Astrocyte (in vitro differentiated cells and primary cell): ENCODE measurements around the gene TRIM16. TPM values are rescaled to one million over a fixed set of nuclear protein-coding genes. Genes with fewer than 3 reads are reported as not detected.
A peak's percentile ranks its signal among the peaks of the same experiment; 100 is the strongest.

Experiments
- DNase-seq: peaks from one replicate; pipeline ENCODE4 v3.0.0-alpha.2; 2010; ENCODE audit warnings: low read depth
- FAIRE-seq: peaks from 2 replicates; lab custom pipeline; 2011; peaks lifted over from hg19 to GRCh38; lab: Jason Lieb, UNC
- H2AFZ ChIP-seq: 2 replicates; pipeline ENCODE4 v1.6.0; 2012; ENCODE audit warnings: low read depth, low read length, inconsistent platforms
- H3K27ac ChIP-seq: 2 replicates; pipeline ENCODE4 v1.5.1; 2011; ENCODE audit warnings: low read depth, low read length, inconsistent platforms
- H3K27me3 ChIP-seq: 2 replicates; pipeline ENCODE4 v1.6.0; 2011; ENCODE audit warnings: low read length, inconsistent platforms; ENCODE audit not compliant: insufficient read depth
- H3K36me3 ChIP-seq: 2 replicates; pipeline ENCODE4 v1.5.1; 2011; ENCODE audit warnings: low read length, inconsistent platforms; ENCODE audit not compliant: insufficient read depth
- H3K4me1 ChIP-seq: 2 replicates; pipeline ENCODE4 v1.5.1; 2011; ENCODE audit warnings: low read length, inconsistent platforms; ENCODE audit not compliant: insufficient read depth
- H3K4me2 ChIP-seq: 2 replicates; pipeline ENCODE4 v1.6.0; 2012; ENCODE audit warnings: low read length, inconsistent platforms
- H3K4me3 ChIP-seq: 2 replicates; pipeline ENCODE4 v1.5.1; 2011; ENCODE audit warnings: low read depth, mild to moderate bottlenecking, low read length, inconsistent platforms; ENCODE audit not compliant: insufficient read depth
- H3K79me2 ChIP-seq: 2 replicates; pipeline ENCODE4 v1.6.0; 2012; ENCODE audit warnings: mild to moderate bottlenecking, low read length, inconsistent platforms; ENCODE audit not compliant: insufficient read depth
- H3K9ac ChIP-seq: 2 replicates; pipeline ENCODE4 v1.6.0; 2012; ENCODE audit warnings: mild to moderate bottlenecking, low read length, inconsistent platforms
- H3K9me3 ChIP-seq: 2 replicates; pipeline ENCODE4 v1.5.1; 2012; ENCODE audit warnings: low read depth, mild to moderate bottlenecking, low read length, inconsistent platforms; ENCODE audit not compliant: insufficient read depth
- H4K20me1 ChIP-seq: 2 replicates; pipeline ENCODE4 v1.6.0; 2012; ENCODE audit warnings: low read length, inconsistent platforms; ENCODE audit not compliant: insufficient read depth
- H3K27ac Mint-ChIP-seq: one replicate; pipeline ENCODE4 v1.8.0; 2021; ENCODE audit warnings: mild to moderate bottlenecking, mixed read lengths; ENCODE audit not compliant: unreplicated experiment
- H3K27me3 Mint-ChIP-seq: one replicate; pipeline ENCODE4 v1.8.0; 2021; ENCODE audit warnings: low read depth, mixed read lengths; ENCODE audit not compliant: unreplicated experiment
- H3K36me3 Mint-ChIP-seq: one replicate; pipeline ENCODE4 v1.8.0; 2021; ENCODE audit warnings: low read depth, mixed read lengths; ENCODE audit not compliant: unreplicated experiment
- H3K4me1 Mint-ChIP-seq: one replicate; pipeline ENCODE4 v1.8.0; 2021; ENCODE audit warnings: low read depth, mixed read lengths; ENCODE audit not compliant: unreplicated experiment
- H3K4me3 Mint-ChIP-seq: one replicate; pipeline ENCODE4 v1.8.0; 2021; ENCODE audit warnings: mild to moderate bottlenecking, moderate library complexity, mixed read lengths; ENCODE audit not compliant: unreplicated experiment
- H3K9me3 Mint-ChIP-seq: one replicate; pipeline ENCODE4 v1.8.0; 2021; ENCODE audit warnings: mild to moderate bottlenecking, mixed read lengths; ENCODE audit not compliant: unreplicated experiment
- EZH2 ChIP-seq: IDR thresholded peaks from 2 replicates; pipeline ENCODE4 v1.6.1; 2012; ENCODE audit warnings: mild to moderate bottlenecking, low read length, inconsistent platforms; ENCODE audit not compliant: insufficient read depth
- total RNA-seq: library from RNA; stranded (reverse); gene quantifications from 2 replicates; pipeline ENCODE4 v1.2.1, GENCODE V29; 2021
- TF ChIP-seq, protein P1 (sequence below): IDR thresholded peaks from 2 replicates; pipeline ENCODE4 v1.5.1; 2011; ENCODE audit warnings: low read depth, mild to moderate bottlenecking, inconsistent platforms, low read length, moderate library complexity; ENCODE audit not compliant: insufficient read depth

The TRIM16 gene
- total RNA-seq, 1 donor from 2014 or later, result 44.8 TPM

DNA sequence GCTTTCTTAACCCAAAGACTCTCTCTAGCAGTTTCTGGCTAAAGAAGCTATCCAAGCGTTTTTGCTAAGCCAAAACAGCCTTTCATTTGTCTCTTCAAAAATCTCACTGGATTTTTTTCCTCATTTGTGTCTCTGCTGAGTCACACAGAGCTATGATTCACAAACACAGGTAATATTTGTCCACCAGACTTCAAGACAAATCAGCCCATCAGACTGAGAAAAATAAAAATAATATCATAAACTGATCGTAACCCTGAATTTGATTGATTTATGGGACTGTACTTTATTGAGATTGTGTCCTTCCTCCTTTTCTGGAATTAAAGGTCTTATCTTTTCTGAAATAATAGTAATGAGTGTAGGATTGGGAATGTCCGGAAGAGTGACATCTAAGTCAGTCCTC is 25.8 kb downstream of the TRIM16 start:
- peak overlapping the region; percentile 27 for H3K27ac Mint-ChIP-seq
- H3K9me3 ChIP-seq, result no peaks in the 10 kb centered on the region
- H3K27me3 Mint-ChIP-seq, result no peaks in the 10 kb centered on the region
- no peak overlapping the region for H2AFZ ChIP-seq
- H3K36me3 ChIP-seq, result no peaks in the 10 kb centered on the region
- FAIRE-seq, result no peak
- H3K4me3 Mint-ChIP-seq, result no peak overlapping the region
- H3K36me3 Mint-ChIP-seq, result peaks cover 23% of the 10 kb centered on the region
- H3K4me1 Mint-ChIP-seq, result peaks cover 58% of the 10 kb centered on the region
- H3K9ac ChIP-seq, result no peak overlapping the region
- no peaks in the 10 kb centered on the region for H4K20me1 ChIP-seq
- H3K9me3 Mint-ChIP-seq, result no peaks in the 10 kb centered on the region
- no peak overlapping the region for H3K27ac ChIP-seq
- H3K4me3 ChIP-seq, result no peak overlapping the region
- peaks cover 15% of the 10 kb centered on the region for H3K4me1 ChIP-seq
- no peak for TF ChIP-seq EZH2
- TF ChIP-seq, protein P1, sequence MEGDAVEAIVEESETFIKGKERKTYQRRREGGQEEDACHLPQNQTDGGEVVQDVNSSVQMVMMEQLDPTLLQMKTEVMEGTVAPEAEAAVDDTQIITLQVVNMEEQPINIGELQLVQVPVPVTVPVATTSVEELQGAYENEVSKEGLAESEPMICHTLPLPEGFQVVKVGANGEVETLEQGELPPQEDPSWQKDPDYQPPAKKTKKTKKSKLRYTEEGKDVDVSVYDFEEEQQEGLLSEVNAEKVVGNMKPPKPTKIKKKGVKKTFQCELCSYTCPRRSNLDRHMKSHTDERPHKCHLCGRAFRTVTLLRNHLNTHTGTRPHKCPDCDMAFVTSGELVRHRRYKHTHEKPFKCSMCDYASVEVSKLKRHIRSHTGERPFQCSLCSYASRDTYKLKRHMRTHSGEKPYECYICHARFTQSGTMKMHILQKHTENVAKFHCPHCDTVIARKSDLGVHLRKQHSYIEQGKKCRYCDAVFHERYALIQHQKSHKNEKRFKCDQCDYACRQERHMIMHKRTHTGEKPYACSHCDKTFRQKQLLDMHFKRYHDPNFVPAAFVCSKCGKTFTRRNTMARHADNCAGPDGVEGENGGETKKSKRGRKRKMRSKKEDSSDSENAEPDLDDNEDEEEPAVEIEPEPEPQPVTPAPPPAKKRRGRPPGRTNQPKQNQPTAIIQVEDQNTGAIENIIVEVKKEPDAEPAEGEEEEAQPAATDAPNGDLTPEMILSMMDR, result no peak
- no peak overlapping the region for H3K4me2 ChIP-seq
- no peaks in the 10 kb centered on the region for H3K27me3 ChIP-seq
- H3K79me2 ChIP-seq, result no peaks in the 10 kb centered on the region
- DNase-seq, result no peak

DNA sequence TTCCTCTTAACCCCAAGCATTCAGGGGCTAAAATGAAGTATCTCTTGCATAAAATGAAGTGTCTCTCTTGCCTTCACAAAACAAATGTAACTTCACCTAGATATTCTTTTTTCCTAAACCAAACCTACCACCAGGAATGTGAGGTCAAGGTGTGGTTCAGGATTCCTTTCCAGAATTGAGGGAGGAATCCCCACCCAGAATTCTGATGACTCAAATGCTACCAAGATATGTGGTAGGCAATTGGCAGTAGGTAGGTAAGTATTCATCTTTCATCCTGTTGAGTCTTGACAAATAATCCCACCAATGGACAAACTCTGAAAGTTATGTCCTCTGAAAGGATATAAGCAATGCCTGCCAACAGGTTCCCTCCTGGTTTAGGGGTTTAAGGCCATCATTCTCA is 26.2 kb downstream of the TRIM16 start:
- H3K27ac Mint-ChIP-seq, result peak overlapping the region; percentile 27
- H3K9me3 Mint-ChIP-seq, result no peaks in the 10 kb centered on the region
- H3K4me1 Mint-ChIP-seq, result peaks cover 56% of the 10 kb centered on the region

More for the DNA sequence above, 26.2 kb downstream of the TRIM16 start:
- TF ChIP-seq, protein P1, result no peak
- no peak for TF ChIP-seq EZH2
- Histone ChIP-seq H2AFZ (no peak overlapping the region), H3K4me3 (no peak overlapping the region), H4K20me1 (no peaks in the 10 kb centered on the region), H3K9ac (no peak overlapping the region), H3K9me3 (no peaks in the 10 kb centered on the region), H3K79me2 (no peaks in the 10 kb centered on the region), H3K4me1 (peaks cover 15% of the 10 kb centered on the region), H3K36me3 (no peaks in the 10 kb centered on the region), H3K27ac (no peak overlapping the region), H3K4me2 (no peak overlapping the region), H3K27me3 (no peaks in the 10 kb centered on the region)
- DNase-seq, result peak; percentile 46
- Mint-ChIP-seq H3K27me3 (no peaks in the 10 kb centered on the region), H3K36me3 (peaks cover 19% of the 10 kb centered on the region), H3K4me3 (no peak overlapping the region)
- FAIRE-seq, result no peak
